Left lung (tissue), 10 donors: ENCODE results near the gene LOXL3. TPM values are rescaled to one million over a fixed set of nuclear protein-coding genes. Genes with fewer than 3 reads are reported as not detected.

ENCODE experiments used
- ATAC-seq: fragments of 200-7000 bp; cut with Tn5 transposase; one replicate; pipeline ENCODE4 v1.9.1; 2020; ENCODE audit warnings: moderate library complexity
- DNase-seq, 4 donors: peaks; one replicate each; pipeline ENCODE4 v3.0.0-alpha.2; 2013 to 2020
- H3K27ac ChIP-seq, 2 donors: fragments of 200-600 bp; sonication (generic) in 1 of 2; one replicate each; pipeline versions ENCODE4 v1.5.0 to v1.8.0; 2020 to 2021
- H3K27me3 ChIP-seq, 2 donors: fragments of 200-600 bp; sonication (generic) in 1 of 2; one replicate each; pipeline versions ENCODE4 v1.5.0 to v1.8.0; 2020 to 2021
- H3K36me3 ChIP-seq, 2 donors: fragments of 200-600 bp; sonication (generic) in 1 of 2; one replicate each; pipeline versions ENCODE4 v1.5.0 to v1.8.0; 2020 to 2021
- H3K4me1 ChIP-seq, 2 donors: fragments of 200-600 bp; one replicate each; pipeline ENCODE4 v1.8.0; 2021
- H3K4me3 ChIP-seq, 2 donors: fragments of 200-600 bp; sonication (generic) in 1 of 2; one replicate each; pipeline versions ENCODE4 v1.5.0 to v1.8.0; 2020 to 2021; ENCODE audit warnings: mild to moderate bottlenecking in 1 of 2
- H3K9me3 ChIP-seq, 2 donors: fragments of 200-600 bp; sonication (generic) in 1 of 2; one replicate each; pipeline versions ENCODE4 v1.5.0 to v1.8.0; 2020 to 2021
- intact Hi-C, 2 donors: fragments of 100-400 bp; cut with DNase I; formaldehyde crosslinking; loops; one replicate each; pipeline versions ENCODE4 v1.11.2 to v1.14.2; 2022
- polyA plus RNA-seq, 6 donors: library from polyadenylated mRNA; unstranded; fragments of 120-200 nt; gene quantifications; one replicate each; pipeline ENCODE4 v1.2.1, GENCODE V29; 2013; ENCODE audit not compliant: insufficient read length in 6 of 6
- total RNA-seq, 2 donors: library from RNA; stranded (reverse); fragmentation: NEBNext Ultra II Directional; extraction: Animal tissue kit (Norgen Biotek cat#: 25700); gene quantifications; one replicate each; pipeline ENCODE4 v1.2.1, GENCODE V29; 2021
- TF ChIP-seq, protein P1 (sequence below), 2 donors: fragments of 200-600 bp; sonication (generic) in 1 of 2; IDR thresholded peaks; one replicate each; pipeline versions ENCODE4 v1.5.0 to v1.8.0; 2021; ENCODE audit warnings: antibody characterized with exemption in 2 of 2
- donor health status: DM: no; HTN: yes; CAD: no.
- donor health status: DM: no; HTN: no; CAD: no.

The LOXL3 gene
- total and polyA plus RNA-seq, 8 donors, result 8.4 to 12.2 (median 10.0) TPM

DNA sequence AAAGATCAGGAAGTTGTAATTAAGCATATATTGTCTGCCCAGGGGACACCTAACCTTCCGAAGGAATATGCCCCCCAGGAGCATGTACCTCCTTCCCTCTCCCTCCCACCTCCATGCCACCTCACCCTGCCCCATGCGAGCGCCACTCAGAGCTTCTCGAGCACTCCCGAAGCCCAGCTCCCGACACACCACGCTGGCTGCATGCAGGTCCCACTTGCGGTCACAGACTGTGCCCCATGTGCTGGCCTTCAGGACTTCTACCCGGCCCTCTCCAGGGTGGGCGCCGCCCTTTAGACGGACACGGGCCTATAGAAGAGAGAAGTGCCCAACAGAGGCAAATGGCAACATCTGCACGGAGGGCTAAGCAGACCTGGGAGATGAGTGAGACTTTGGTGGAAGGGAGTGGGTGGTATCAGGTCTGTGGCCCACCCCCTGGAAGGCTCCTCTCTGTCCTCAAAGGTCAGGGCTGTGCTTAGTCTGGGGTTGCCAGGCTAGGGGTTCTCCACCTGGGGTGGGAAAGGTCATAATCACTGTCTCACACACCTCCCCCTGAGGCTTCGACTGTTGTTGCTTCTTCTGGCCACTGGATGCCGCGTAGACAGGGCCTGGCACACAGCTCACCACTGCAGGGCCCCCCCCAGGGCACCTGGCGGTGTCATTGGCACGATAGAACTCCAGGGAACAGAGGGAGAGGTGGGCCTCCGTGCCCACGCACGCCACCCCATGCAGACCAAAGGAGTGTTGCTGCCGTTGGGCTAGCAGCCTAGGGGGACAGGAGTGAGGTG is 17.4 kb downstream of the LOXL3 start:
- Histone ChIP-seq H3K27ac (no peak overlapping the region), H3K9me3 (no peaks in the 10 kb centered on the region), H3K36me3 (peaks cover 0 to 22% of the 10 kb centered on the region in 2 donors), H3K4me3 (no peak overlapping the region), H3K27me3 (no peaks in the 10 kb centered on the region), H3K4me1 (peaks cover 0 to 8% of the 10 kb centered on the region in 2 donors)
- DNase-seq, result no peak
- TF ChIP-seq, protein P1, sequence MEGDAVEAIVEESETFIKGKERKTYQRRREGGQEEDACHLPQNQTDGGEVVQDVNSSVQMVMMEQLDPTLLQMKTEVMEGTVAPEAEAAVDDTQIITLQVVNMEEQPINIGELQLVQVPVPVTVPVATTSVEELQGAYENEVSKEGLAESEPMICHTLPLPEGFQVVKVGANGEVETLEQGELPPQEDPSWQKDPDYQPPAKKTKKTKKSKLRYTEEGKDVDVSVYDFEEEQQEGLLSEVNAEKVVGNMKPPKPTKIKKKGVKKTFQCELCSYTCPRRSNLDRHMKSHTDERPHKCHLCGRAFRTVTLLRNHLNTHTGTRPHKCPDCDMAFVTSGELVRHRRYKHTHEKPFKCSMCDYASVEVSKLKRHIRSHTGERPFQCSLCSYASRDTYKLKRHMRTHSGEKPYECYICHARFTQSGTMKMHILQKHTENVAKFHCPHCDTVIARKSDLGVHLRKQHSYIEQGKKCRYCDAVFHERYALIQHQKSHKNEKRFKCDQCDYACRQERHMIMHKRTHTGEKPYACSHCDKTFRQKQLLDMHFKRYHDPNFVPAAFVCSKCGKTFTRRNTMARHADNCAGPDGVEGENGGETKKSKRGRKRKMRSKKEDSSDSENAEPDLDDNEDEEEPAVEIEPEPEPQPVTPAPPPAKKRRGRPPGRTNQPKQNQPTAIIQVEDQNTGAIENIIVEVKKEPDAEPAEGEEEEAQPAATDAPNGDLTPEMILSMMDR (IDR thresholded peaks at IDR 0.05), result no peak
- intact Hi-C loops, result no loop called here
- no peak for ATAC-seq

- ATAC-seq, result no peak
- H3K9me3 ChIP-seq, result no peaks in the 10 kb centered on the region
- intact Hi-C loops, result no loop called here
These were observed 18.2 kb downstream of the LOXL3 start for GRCh38 chr2:74535440-74535965.

GRCh38 chr2:74534411-74534810 is 19.3 kb downstream of the LOXL3 start:
- H3K27ac ChIP-seq, result no peak overlapping the region
- intact Hi-C loops, result no loop called here
- peaks cover 3 to 14% of the 10 kb centered on the region in 2 donors for H3K4me1 ChIP-seq
- peaks cover 0 to 22% of the 10 kb centered on the region in 2 donors for H3K36me3 ChIP-seq
- H3K27me3 ChIP-seq, result no peaks in the 10 kb centered on the region
- ATAC-seq (no peak), DNase-seq (no peak)
- H3K4me3 ChIP-seq, result no peak overlapping the region
- TF ChIP-seq, protein P1 (IDR thresholded peaks at IDR 0.05), result no peak
- H3K9me3 ChIP-seq, result no peaks in the 10 kb centered on the region

More at GRCh38 chr2:74535440-74535965, 18.2 kb downstream of the LOXL3 start:
- Histone ChIP-seq H3K27me3 (no peaks in the 10 kb centered on the region), H3K4me1 (peaks cover 3 to 17% of the 10 kb centered on the region in 2 donors), H3K36me3 (peaks cover 0 to 22% of the 10 kb centered on the region in 2 donors), H3K27ac (no peak overlapping the region), H3K4me3 (no peak overlapping the region)
- TF ChIP-seq, protein P1 (IDR thresholded peaks at IDR 0.05), result no peak
- no peak for DNase-seq

GRCh38 chr2:74533464-74533863 is 20.3 kb downstream of the LOXL3 start:
- ATAC-seq, result no peak
- intact Hi-C loops, result no loop called here
- H3K27me3 ChIP-seq, result no peaks in the 10 kb centered on the region

GRCh38 chr2:74532222-74532621 is 21.5 kb downstream of the LOXL3 start:
- peaks cover 0 to 27% of the 10 kb centered on the region in 2 donors for H3K36me3 ChIP-seq
- H3K9me3 ChIP-seq, result no peaks in the 10 kb centered on the region
- H3K4me3 ChIP-seq, result no peak overlapping the region
- TF ChIP-seq, protein P1 (IDR thresholded peaks at IDR 0.05), result no peak
- peaks cover 11 to 30% of the 10 kb centered on the region in 2 donors for H3K4me1 ChIP-seq
- ATAC-seq, result no peak
- peak in 1 of 4 donors; percentile 29 for DNase-seq
- no peak overlapping the region for H3K27ac ChIP-seq
- intact Hi-C loops, result no loop called here
- H3K27me3 ChIP-seq, result no peaks in the 10 kb centered on the region

More at GRCh38 chr2:74533464-74533863, 20.3 kb downstream of the LOXL3 start:
- TF ChIP-seq, protein P1 (IDR thresholded peaks at IDR 0.05), result no peak
- no peak for DNase-seq
- Histone ChIP-seq H3K4me1 (peaks cover 7 to 20% of the 10 kb centered on the region in 2 donors), H3K36me3 (peaks cover 0 to 22% of the 10 kb centered on the region in 2 donors), H3K9me3 (no peaks in the 10 kb centered on the region), H3K27ac (no peak overlapping the region), H3K4me3 (no peak overlapping the region)
